ENCODE measurements around the gene GNG14. TPM values are rescaled to one million over a fixed set of nuclear protein-coding genes. Genes with fewer than 3 reads are reported as not detected.

The GNG14 gene
- total RNA-seq, 1 experiment from 2014 or later: not detected

DNA sequence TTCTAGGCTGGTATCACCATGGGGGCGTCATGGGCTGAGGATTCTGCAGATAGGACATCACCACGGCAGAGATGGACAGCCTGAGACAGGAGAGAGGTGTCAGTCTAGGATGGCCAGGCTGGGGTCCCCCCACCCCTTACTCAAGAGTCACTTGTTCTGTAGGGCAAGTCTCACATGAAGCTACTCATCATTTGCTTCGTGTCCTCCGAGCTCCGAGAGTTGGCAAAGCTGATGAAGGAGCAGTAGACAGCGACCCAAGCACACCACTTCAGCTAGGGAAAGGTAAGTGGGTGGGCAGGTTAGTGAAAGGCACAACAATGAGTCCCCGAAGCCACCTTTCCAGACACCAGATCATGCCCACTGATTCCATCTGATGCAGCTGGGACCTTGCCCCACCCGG lies 19.5 kb upstream of the GNG14 start:
- H2BK12ac ChIP-seq (ENCODE audit: insufficient read length, low read depth, low read length): no peak overlapping the region
- no peak overlapping the region for H4K5ac ChIP-seq (ENCODE audit: insufficient read length, low read depth, low read length)
- DNase-seq: no peak
- H4K91ac ChIP-seq (ENCODE audit: insufficient read length, low read depth, low read length): no peak overlapping the region
- no peak overlapping the region for H3T11ph ChIP-seq (ENCODE audit: low read length)
- H2BK5ac ChIP-seq (ENCODE audit: insufficient read length, low read length): no peak overlapping the region
- Mint-ChIP-seq H3K9me3 (peaks cover 0 to 1% of the 10 kb centered on the region in 2 experiments; a peak in 2 of 5 replicates), H3K36me3 (ENCODE audit: insufficient read depth in 1 of 3, low read depth in 3 of 3) (peaks cover 8 to 33% (median 28%) of the 10 kb centered on the region in 3 experiments), H3K27me3 (ENCODE audit: low read depth) (peaks cover 2% of the 10 kb centered on the region), H3K4me1 (peaks cover 27 to 50% of the 10 kb centered on the region in 2 experiments), H3K27ac (peak overlapping the region; percentile 60 to 100 (median 100); a peak in 4 of 7 replicates), H3K4me3 (peak overlapping the region; percentile 93 to 94)
- no peak overlapping the region for H2AFZ ChIP-seq (ENCODE audit: low read length)
- WGBS (ENCODE audit: extremely low coverage, insufficient read length, low lambda C conversion rate): no CpG with 5 or more reads among the region's 8 CpGs
- H3K27me3 ChIP-seq (ENCODE audit: insufficient read depth, low read length): no peaks in the 10 kb centered on the region
- H3K27ac ChIP-seq (ENCODE audit: insufficient read length, low read depth, low read length): no peak overlapping the region
- no peak overlapping the region for H2BK120ac ChIP-seq (ENCODE audit: low read depth, low read length, poor library complexity, severe bottlenecking)
- peak overlapping the region; percentile 64 for H3K4me2 ChIP-seq (ENCODE audit: insufficient read depth, insufficient read length, low read length)
- no peak overlapping the region for H3K14ac ChIP-seq (ENCODE audit: insufficient read depth, low read length)
- no peak overlapping the region for H3K4ac ChIP-seq (ENCODE audit: low read depth, low read length)
- no peak overlapping the region for H4K8ac ChIP-seq (replicated peaks; ENCODE audit: insufficient read length, low read depth, low read length)
- H3K56ac ChIP-seq (ENCODE audit: insufficient read length, low read depth, low read length): no peak overlapping the region
- no peak overlapping the region for H2BK15ac ChIP-seq (ENCODE audit: low read depth, low read length)
- H3K9me3 ChIP-seq (ENCODE audit: control insufficient read depth, low read depth, low read length): no peaks in the 10 kb centered on the region
- no peak overlapping the region for H3K18ac ChIP-seq (ENCODE audit: insufficient read length, low read depth, low read length)
- peaks cover 24% of the 10 kb centered on the region for H3K23me2 ChIP-seq (ENCODE audit: insufficient read length, low read depth, low read length, poor library complexity, severe bottlenecking)
- no peaks in the 10 kb centered on the region for H3K79me2 ChIP-seq (ENCODE audit: insufficient read depth, low read length)
- H3K9ac ChIP-seq (ENCODE audit: extremely low read depth, insufficient read length, low read length): no peak overlapping the region
- H3K4me1 ChIP-seq (ENCODE audit: insufficient read depth, low read length): no peaks in the 10 kb centered on the region
- TF ChIP-seq CTCF (conservative IDR thresholded peaks at IDR 0.05): no peak
- H4K20me1 ChIP-seq (ENCODE audit: control insufficient read depth, insufficient read depth, insufficient read length): no peaks in the 10 kb centered on the region
- no peak overlapping the region for H2AK5ac ChIP-seq (ENCODE audit: insufficient read length, low read length)
- no peak overlapping the region for H3K23ac ChIP-seq (ENCODE audit: insufficient read length, low read depth, low read length)
- no peaks in the 10 kb centered on the region for H3K79me1 ChIP-seq (ENCODE audit: insufficient read depth, low read depth, low read length, poor library complexity, severe bottlenecking)
- no peak overlapping the region for H2BK20ac ChIP-seq (ENCODE audit: low read depth, low read length, poor library complexity, severe bottlenecking)
